ENCODE data around the gene RPL21.

Gene RPL21

DNA sequence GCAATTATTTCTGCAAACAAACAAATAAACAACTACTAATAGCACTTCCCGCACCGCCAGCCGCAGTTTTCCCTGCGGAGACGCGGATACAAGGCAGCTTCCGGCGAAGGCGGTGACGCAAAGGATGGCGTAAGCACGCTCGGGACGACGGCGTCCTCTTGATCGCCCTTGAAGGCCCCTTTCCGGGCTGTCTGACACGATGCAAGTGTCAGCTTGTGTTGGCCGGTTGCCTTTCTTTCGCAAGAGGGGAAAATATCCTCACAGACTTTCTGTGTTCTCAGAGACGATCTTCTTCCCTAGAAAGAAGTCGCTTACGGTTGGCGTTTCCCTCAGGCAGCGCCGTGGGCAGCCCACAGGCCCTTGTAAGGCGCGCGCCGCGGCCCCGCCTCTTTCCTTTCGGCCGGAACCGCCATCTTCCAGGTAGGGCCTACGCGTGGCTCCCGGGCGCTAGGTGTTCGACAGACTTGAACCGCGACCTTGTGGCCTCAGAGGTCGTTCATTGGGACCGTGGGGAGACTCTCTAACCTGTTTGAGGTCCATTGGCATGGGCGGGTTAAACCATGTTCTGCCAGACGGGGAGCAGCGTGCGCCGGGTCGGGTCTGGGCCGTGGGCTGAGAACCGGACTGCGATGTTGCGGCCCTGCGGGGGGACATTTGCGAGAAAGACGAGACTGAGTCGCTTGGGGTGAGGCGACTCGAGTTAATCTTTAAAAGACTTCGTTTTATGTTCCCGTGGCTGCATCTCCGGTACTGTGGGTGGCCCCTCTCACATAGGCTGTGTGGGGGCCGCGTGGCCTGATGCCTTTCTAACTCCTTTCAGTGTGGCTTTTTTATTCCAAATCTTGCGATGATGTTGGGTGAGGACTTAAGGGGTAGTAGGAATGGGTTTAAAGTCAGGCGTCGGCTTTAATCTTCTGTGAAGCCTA lies at the start of gene RPL21:
TSS of gene RPL21 (plus strand) at position 393 of the 926 bp plus-strand sequence. CDS start 2,219 bp downstream, outside the sequence.
- Histone ChIP-seq H3K27me3 (no peaks in the 10 kb centered on the region), H3K27ac (peak within 1 kb of the TSS; percentile 99), H3K4me3 (ENCODE audit: low read depth in 1 of 2, low read length in 1 of 2) (peak within 1 kb of the TSS; percentile 92 to 98), H3K9me3 (no peaks in the 10 kb centered on the region), H3K36me3 (peaks cover 27% of the 10 kb centered on the region), H3K4me1 (ENCODE audit: control insufficient read depth in 1 of 2, insufficient read depth in 1 of 2, low read depth in 1 of 2, low read length in 1 of 2) (peaks cover 22 to 28% of the 10 kb centered on the region in 2 experiments)
- TF ChIP-seq, protein P1, sequence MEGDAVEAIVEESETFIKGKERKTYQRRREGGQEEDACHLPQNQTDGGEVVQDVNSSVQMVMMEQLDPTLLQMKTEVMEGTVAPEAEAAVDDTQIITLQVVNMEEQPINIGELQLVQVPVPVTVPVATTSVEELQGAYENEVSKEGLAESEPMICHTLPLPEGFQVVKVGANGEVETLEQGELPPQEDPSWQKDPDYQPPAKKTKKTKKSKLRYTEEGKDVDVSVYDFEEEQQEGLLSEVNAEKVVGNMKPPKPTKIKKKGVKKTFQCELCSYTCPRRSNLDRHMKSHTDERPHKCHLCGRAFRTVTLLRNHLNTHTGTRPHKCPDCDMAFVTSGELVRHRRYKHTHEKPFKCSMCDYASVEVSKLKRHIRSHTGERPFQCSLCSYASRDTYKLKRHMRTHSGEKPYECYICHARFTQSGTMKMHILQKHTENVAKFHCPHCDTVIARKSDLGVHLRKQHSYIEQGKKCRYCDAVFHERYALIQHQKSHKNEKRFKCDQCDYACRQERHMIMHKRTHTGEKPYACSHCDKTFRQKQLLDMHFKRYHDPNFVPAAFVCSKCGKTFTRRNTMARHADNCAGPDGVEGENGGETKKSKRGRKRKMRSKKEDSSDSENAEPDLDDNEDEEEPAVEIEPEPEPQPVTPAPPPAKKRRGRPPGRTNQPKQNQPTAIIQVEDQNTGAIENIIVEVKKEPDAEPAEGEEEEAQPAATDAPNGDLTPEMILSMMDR (IDR thresholded peaks at IDR 0.05), result no peak

DNA sequence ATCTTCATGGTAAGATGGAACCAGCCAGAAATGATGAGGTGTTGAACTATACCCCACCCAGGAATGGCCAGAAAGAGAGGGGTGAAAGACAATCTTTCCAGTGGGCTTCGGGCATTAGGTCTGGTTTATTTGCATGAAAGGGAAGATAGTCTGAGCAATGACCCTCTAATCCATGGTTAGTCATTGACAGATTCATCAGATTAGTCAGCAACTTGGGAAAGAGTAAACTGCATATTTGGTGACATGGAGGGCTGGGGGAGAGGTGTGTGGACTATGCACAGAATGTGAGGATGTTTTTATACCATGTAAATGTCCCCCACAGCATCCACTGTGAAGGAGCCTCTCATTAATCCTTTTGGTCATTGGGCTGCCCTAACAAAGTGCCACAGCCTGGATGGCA lies 49.7 kb upstream of the RPL21 start:
- H3K4me3 ChIP-seq (ENCODE audit: low read depth in 1 of 2, low read length in 1 of 2), result no peak overlapping the region
- H3K4me1 ChIP-seq (ENCODE audit: control insufficient read depth in 1 of 2, insufficient read depth in 1 of 2, low read depth in 1 of 2, low read length in 1 of 2), result no peaks in the 10 kb centered on the region
- no peak overlapping the region for H3K27ac ChIP-seq
- no peaks in the 10 kb centered on the region for H3K27me3 ChIP-seq
- H3K36me3 ChIP-seq, result no peaks in the 10 kb centered on the region
- TF ChIP-seq, protein P1 (IDR thresholded peaks at IDR 0.05), result no peak
- H3K9me3 ChIP-seq, result no peaks in the 10 kb centered on the region

DNA sequence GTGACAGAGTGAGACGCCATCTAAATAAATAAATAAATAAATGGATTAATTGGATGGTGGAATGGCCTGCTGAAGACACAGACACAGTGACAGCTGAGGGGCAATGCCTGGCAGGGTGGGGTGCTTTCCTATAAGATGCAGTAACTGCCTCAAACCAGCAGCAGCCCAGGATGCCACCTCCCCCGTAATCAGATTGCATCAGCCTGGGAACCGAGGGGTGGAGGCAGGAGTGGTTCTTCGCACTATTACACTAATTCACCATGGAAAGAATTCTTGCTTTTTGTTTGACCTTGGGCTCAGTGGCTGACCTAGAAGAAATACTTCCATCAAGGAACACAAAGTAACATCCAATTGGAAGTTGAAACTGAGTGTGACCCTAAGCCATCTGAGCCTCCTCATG lies 48.2 kb upstream of the RPL21 start:
- Histone ChIP-seq H3K36me3 (no peaks in the 10 kb centered on the region), H3K4me3 (ENCODE audit: low read depth in 1 of 2, low read length in 1 of 2) (no peak overlapping the region), H3K9me3 (no peaks in the 10 kb centered on the region), H3K27ac (no peak overlapping the region), H3K27me3 (no peaks in the 10 kb centered on the region), H3K4me1 (ENCODE audit: control insufficient read depth in 1 of 2, insufficient read depth in 1 of 2, low read depth in 1 of 2, low read length in 1 of 2) (no peaks in the 10 kb centered on the region)
- TF ChIP-seq, protein P1 (IDR thresholded peaks at IDR 0.05), result no peak

DNA sequence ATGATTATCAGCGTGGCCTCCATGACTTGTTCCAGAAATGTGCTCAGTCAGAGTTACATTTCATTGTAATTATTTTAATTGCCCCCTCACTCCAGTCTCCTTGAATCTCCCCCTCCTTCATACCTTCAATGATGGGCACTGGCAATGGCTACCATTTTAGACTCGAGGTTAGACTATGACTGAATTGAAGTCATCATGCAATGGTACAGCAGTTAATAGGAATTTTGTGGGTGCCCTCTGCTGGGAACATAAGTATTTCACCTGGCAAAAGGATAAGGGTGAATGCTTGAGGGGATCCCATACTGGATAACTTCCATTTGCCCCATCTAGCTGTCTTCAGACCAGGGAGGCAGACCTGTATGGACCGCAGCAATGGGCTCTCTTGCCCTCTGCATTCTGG lies 47.5 kb upstream of the RPL21 start:
- TF ChIP-seq, protein P1 (IDR thresholded peaks at IDR 0.05), result no peak
- Histone ChIP-seq H3K36me3 (no peaks in the 10 kb centered on the region), H3K4me3 (ENCODE audit: low read depth in 1 of 2, low read length in 1 of 2) (no peak overlapping the region), H3K27ac (no peak overlapping the region), H3K4me1 (ENCODE audit: control insufficient read depth in 1 of 2, insufficient read depth in 1 of 2, low read depth in 1 of 2, low read length in 1 of 2) (no peaks in the 10 kb centered on the region), H3K27me3 (no peaks in the 10 kb centered on the region), H3K9me3 (no peaks in the 10 kb centered on the region)

DNA sequence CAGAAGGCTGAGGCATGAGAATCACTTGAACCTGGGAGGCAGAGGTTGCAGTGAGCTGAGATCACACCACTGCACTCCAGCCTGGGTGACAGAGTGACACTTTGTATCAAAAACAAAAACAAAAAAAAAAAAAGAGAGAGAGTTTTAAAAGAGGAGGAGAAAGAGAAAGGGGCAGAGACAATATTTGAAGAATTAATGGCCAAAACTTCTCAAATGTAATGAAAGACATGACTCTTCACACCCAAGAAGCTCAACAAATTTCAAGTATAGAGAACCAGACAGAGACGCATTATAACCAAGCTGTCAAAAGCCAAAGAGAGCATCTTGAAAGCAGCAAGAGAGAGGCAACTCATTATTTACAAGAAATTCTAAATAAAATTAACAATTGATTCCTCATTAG lies 42.8 kb upstream of the RPL21 start:
- TF ChIP-seq, protein P1 (IDR thresholded peaks at IDR 0.05), result no peak
- Histone ChIP-seq H3K4me3 (ENCODE audit: low read depth in 1 of 2, low read length in 1 of 2) (no peak overlapping the region), H3K36me3 (no peaks in the 10 kb centered on the region), H3K27ac (no peak overlapping the region), H3K4me1 (ENCODE audit: control insufficient read depth in 1 of 2, insufficient read depth in 1 of 2, low read depth in 1 of 2, low read length in 1 of 2) (no peaks in the 10 kb centered on the region), H3K27me3 (no peaks in the 10 kb centered on the region), H3K9me3 (no peaks in the 10 kb centered on the region)

All from neutrophil (primary cell).